ENCODE results near the gene CXorf65. TPM values are rescaled to one million over a fixed set of nuclear protein-coding genes. Genes with fewer than 3 reads are reported as not detected.

Gene CXorf65
- total and polyA plus RNA-seq, 11 donors, result not detected

GRCh38 chrX:71067712-71068043 is 38.9 kb downstream of the CXorf65 start:
- 0 to 35% (median 17%) methylated on average over 10 of the region's 10 CpGs for WGBS, 4 donors
- DNase-seq, result no peak
- ATAC-seq, result peak in 2 of 4 donors; percentile 3 to 4
- H3K27me3 ChIP-seq, result no peaks in the 10 kb centered on the region
- intact Hi-C loops (cut with DNase I), result loop anchor here in 1 of 10 donors (2.0 kb wide), 2 partner anchors 29 to 115 kb away; no protein-coding TSS in a partner anchor
- H3K9me3 ChIP-seq, result no peaks in the 10 kb centered on the region
- peaks cover 0 to 8% (median 0%) of the 10 kb centered on the region in 9 donors for H3K36me3 ChIP-seq
- peak overlapping the region; percentile 61 to 88 (median 83) for H3K27ac ChIP-seq
- peak overlapping the region; percentile 37 to 92 (median 66) for H3K4me3 ChIP-seq
- H3K4me1 ChIP-seq, result peaks cover 0 to 19% (median 2%) of the 10 kb centered on the region in 12 donors
- TF ChIP-seq CTCF (IDR thresholded peaks at IDR 0.05) (no peak), POLR2A (IDR thresholded peaks at IDR 0.05) (no peak)

- Histone ChIP-seq H3K27ac (peak overlapping the region in 10 of 12 donors; percentile 72 to 88 (median 83)), H3K4me1 (peaks cover 0 to 19% (median 2%) of the 10 kb centered on the region in 12 donors), H3K27me3 (no peaks in the 10 kb centered on the region), H3K4me3 (peak overlapping the region; percentile 37 to 92 (median 66)), H3K36me3 (peaks cover 0 to 12% (median 1%) of the 10 kb centered on the region in 9 donors), H3K9me3 (no peaks in the 10 kb centered on the region)
- TF ChIP-seq POLR2A (IDR thresholded peaks at IDR 0.05) (no peak), CTCF (IDR thresholded peaks at IDR 0.05) (no peak)
- ATAC-seq (no peak), DNase-seq (no peak)
- WGBS, 4 donors, result 10 to 41% (median 21%) methylated on average over 2 of the region's 2 CpGs
- intact Hi-C loops (cut with DNase I), result no loop called here
These were observed 39.5 kb downstream of the CXorf65 start for GRCh38 chrX:71067089-71067488.

- Histone ChIP-seq H3K27ac (no peak overlapping the region), H3K4me1 (peaks cover 0 to 18% (median 0%) of the 10 kb centered on the region in 12 donors), H3K4me3 (no peak overlapping the region), H3K27me3 (no peaks in the 10 kb centered on the region), H3K36me3 (peaks cover 0 to 68% (median 37%) of the 10 kb centered on the region in 9 donors), H3K9me3 (no peaks in the 10 kb centered on the region)
- TF ChIP-seq CTCF (IDR thresholded peaks at IDR 0.05) (no peak), POLR2A (IDR thresholded peaks at IDR 0.05) (no peak)
- ATAC-seq, result no peak
- DNase-seq, result no peak
- intact Hi-C loops (cut with DNase I), result no loop called here
These were observed 46.4 kb downstream of the CXorf65 start for GRCh38 chrX:71060127-71060526.

GRCh38 chrX:71057848-71058530 is 48.6 kb downstream of the CXorf65 start:
- ATAC-seq (no peak), DNase-seq (no peak)
- TF ChIP-seq CTCF (IDR thresholded peaks at IDR 0.05) (no peak), POLR2A (IDR thresholded peaks at IDR 0.05) (no peak)
- peaks cover 0 to 18% (median 0%) of the 10 kb centered on the region in 12 donors for H3K4me1 ChIP-seq
- intact Hi-C loops (cut with DNase I), result no loop called here
- H3K27me3 ChIP-seq, result no peaks in the 10 kb centered on the region
- H3K27ac ChIP-seq, result no peak overlapping the region
- 62 to 96% (median 78%) methylated on average over 3 of the region's 3 CpGs for WGBS, 4 donors
- H3K36me3 ChIP-seq, result peaks cover 0 to 62% (median 36%) of the 10 kb centered on the region in 9 donors
- H3K4me3 ChIP-seq, result no peak overlapping the region
- no peaks in the 10 kb centered on the region for H3K9me3 ChIP-seq

All from heart left ventricle (tissue), 16 donors.